HG03175 (cell line): ENCODE results near the gene CIDEC.
"Not testable (repeated sequence)": the region's sequence is repeated elsewhere in the genome, so short reads cannot be mapped to it uniquely, and the experiment has no call there.

Experiments used
- ATAC-seq: cut with Tn5 transposase; IDR thresholded peaks from one replicate; pipeline ENCODE4 v1.9.1; 2021; ENCODE audit warnings: mild to moderate bottlenecking, moderate library complexity; ENCODE audit not compliant: unreplicated experiment

Gene CIDEC

GRCh38 chr3:9851383-9851782 lies 28.7 kb downstream of the CIDEC start:
- not testable (repeated sequence) for ATAC-seq

GRCh38 chr3:9848860-9849259 lies 31.2 kb downstream of the CIDEC start:
- not testable (repeated sequence) for ATAC-seq

GRCh38 chr3:9847870-9848269 lies 32.2 kb downstream of the CIDEC start:
- not testable (repeated sequence) for ATAC-seq

- no peak for ATAC-seq
Measured at GRCh38 chr3:9846931-9847488, 33.0 kb downstream of the CIDEC start.

- no peak for ATAC-seq
Measured at GRCh38 chr3:9846231-9846630, 33.8 kb downstream of the CIDEC start.

GRCh38 chr3:9843715-9844438 lies 36.2 kb downstream of the CIDEC start, which contains the start of gene RPUSD3:
RPUSD3 (minus strand) TSS chr3:9844008; CDS start chr3:9843990, 18 bp downstream.
- peak; percentile 98 for ATAC-seq

GRCh38 chr3:9841015-9841414 lies 39.0 kb downstream of the CIDEC start:
- ATAC-seq: no peak

- ATAC-seq: no peak
Measured at GRCh38 chr3:9838856-9839255, 41.2 kb downstream of the CIDEC start.

GRCh38 chr3:9837701-9838582 lies 42.1 kb downstream of the CIDEC start:
- ATAC-seq: no peak

- no peak for ATAC-seq
Measured at GRCh38 chr3:9834520-9835380, 45.3 kb downstream of the CIDEC start.

- no peak for ATAC-seq
Measured at GRCh38 chr3:9833078-9833477, 47.0 kb downstream of the CIDEC start.

GRCh38 chr3:9831253-9831652 lies 48.8 kb downstream of the CIDEC start:
- ATAC-seq: no peak

- ATAC-seq: no peak
Measured at GRCh38 chr3:9828801-9829755, 51.0 kb downstream of the CIDEC start.

- no peak for ATAC-seq
Measured at GRCh38 chr3:9826815-9827573, 53.1 kb downstream of the CIDEC start.

- ATAC-seq: no peak
Measured at GRCh38 chr3:9825451-9826040, 54.5 kb downstream of the CIDEC start.

- no peak for ATAC-seq
Measured at GRCh38 chr3:9820946-9821345, 59.1 kb downstream of the CIDEC start.

- ATAC-seq: no peak
Measured at GRCh38 chr3:9820543-9820942, 59.5 kb downstream of the CIDEC start.

- ATAC-seq: no peak
Measured at GRCh38 chr3:9818666-9819335, 61.3 kb downstream of the CIDEC start.
